Stomach (tissue), 9 donors: ENCODE measurements around the gene USP8. TPM values are rescaled to one million over a fixed set of nuclear protein-coding genes. Genes with fewer than 3 reads are reported as not detected.

ENCODE experiments used
- DNase-seq, 2 donors: peaks; one replicate each; pipeline versions ENCODE4 v3.0.0 to v3.0.0-alpha.2; 2013 to 2019
- H3K27ac ChIP-seq, 5 donors: fragments of 200-600 bp in 4 of 5; sonication (generic) in 4 of 5; one replicate each; pipeline ENCODE4 v1.5.1; 2013 to 2019; ENCODE audit warnings: mild to moderate bottlenecking in 1 of 5, moderate library complexity in 1 of 5
- H3K27me3 ChIP-seq, 3 donors: fragments of 200-600 bp; sonication (generic); one replicate each; pipeline ENCODE4 v1.5.1; 2017 to 2019; ENCODE audit warnings: mixed run types in 1 of 3
- H3K36me3 ChIP-seq, 4 donors: fragments of 200-600 bp; sonication (generic); 1 replicate in 3 of 4; 2 replicates in 1 of 4; pipeline ENCODE4 v1.5.1; 2016 to 2019
- H3K4me1 ChIP-seq, 4 donors: fragments of 200-600 bp; sonication (generic); one replicate each; pipeline ENCODE4 v1.5.1; 2016 to 2019
- H3K4me3 ChIP-seq, 4 donors: fragments of 200-600 bp; sonication (generic) in 3 of 4; one replicate each; pipeline ENCODE4 v1.5.1; 2016 to 2019; ENCODE audit warnings: mild to moderate bottlenecking in 1 of 4
- H3K9me3 ChIP-seq, 4 donors: fragments of 200-600 bp; sonication (generic); one replicate each; pipeline ENCODE4 v1.5.1; 2016 to 2019
- EP300 ChIP-seq: sonication (generic); formaldehyde crosslinking; IDR thresholded peaks from one replicate; pipeline ENCODE4 v1.6.1; 2017; ENCODE audit warnings: antibody characterized with exemption
- POLR2A ChIP-seq, 4 donors: fragments of 450-650 bp; IDR thresholded peaks; one replicate each; pipeline ENCODE4 v1.6.1; 2016; ENCODE audit warnings: antibody characterized with exemption in 4 of 4, control low read depth in 2 of 4, mild to moderate bottlenecking in 1 of 4, moderate library complexity in 1 of 4
- POLR2AphosphoS5 ChIP-seq, 3 donors: sonication (generic); formaldehyde crosslinking; IDR thresholded peaks; one replicate each; pipeline ENCODE4 v1.6.1; 2016; ENCODE audit warnings: antibody characterized with exemption in 3 of 3
- WGBS, 5 donors: extraction: QIAGEN DNeasy Blood & Tissue Kit in 3 of 5; methylation state at CpG; one replicate each; pipeline versions ENCODE4 v1.1.5 to v1.1.7; 2013 to 2018; 5-methylcytosine and 5-hydroxymethylcytosine counted together
- intact Hi-C: fragments of 100-400 bp; cut with DNase I; formaldehyde crosslinking; loops from one replicate; pipeline ENCODE4 v1.15.1; 2023; ENCODE audit warnings: low total_unique reads
- polyA plus RNA-seq, 3 donors: library from polyadenylated mRNA; stranded (reverse); fragments of 200-250 nt; gene quantifications; one replicate each; pipeline ENCODE4 v1.2.3, GENCODE V29; 2013
- total RNA-seq, 5 donors: library from RNA; depleted of rRNA; stranded (reverse); fragments of >200 nt; gene quantifications; one replicate each; pipeline versions ENCODE4 v1.1.0 to v1.2.3, GENCODE V29; 2014 to 2016
- TF ChIP-seq, protein P1 (sequence below), 7 experiments: fragments of 450-650 bp in 4 of 7; fragments of 200-600 bp in 3 of 7; sonication (generic) in 3 of 7; IDR thresholded peaks; one replicate each; pipeline ENCODE4 v1.5.1; 2016 to 2019; ENCODE audit warnings: antibody characterized with exemption in 7 of 7, control low read depth in 2 of 7, mild to moderate bottlenecking in 1 of 7
- donor health status: healthy with polysubstance abuse.
- donor health status: Bipolar disorder and iron deficiency.
- donor health status: healthy.

Gene USP8
- total and polyA plus RNA-seq, 8 donors: 13.7 to 73.9 (median 30.1) TPM

DNA sequence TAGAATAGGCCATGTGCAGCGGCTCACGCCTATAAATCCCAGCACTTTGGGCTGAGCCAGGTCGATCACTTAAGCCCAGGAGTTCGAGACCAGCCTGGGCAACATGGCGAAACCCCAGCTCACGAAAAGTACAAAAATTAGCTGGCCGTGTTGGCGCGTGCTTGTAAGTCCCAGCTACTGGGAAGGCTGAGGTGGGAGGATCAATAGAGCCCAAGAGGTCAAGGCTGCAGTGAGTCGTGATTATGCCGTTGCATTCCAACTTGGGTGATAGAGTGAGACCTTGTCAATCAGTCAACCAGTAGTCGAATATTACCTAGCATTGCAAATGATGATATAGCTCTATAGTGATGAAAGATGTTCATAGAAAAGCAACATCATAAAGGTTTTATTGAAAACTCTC is 51.9 kb downstream of the USP8 start:
- intact Hi-C loops: no loop called here
- 92 to 96% (median 96%) methylated on average over 12 of the region's 12 CpGs for WGBS, 5 donors
- DNase-seq: no peak

DNA sequence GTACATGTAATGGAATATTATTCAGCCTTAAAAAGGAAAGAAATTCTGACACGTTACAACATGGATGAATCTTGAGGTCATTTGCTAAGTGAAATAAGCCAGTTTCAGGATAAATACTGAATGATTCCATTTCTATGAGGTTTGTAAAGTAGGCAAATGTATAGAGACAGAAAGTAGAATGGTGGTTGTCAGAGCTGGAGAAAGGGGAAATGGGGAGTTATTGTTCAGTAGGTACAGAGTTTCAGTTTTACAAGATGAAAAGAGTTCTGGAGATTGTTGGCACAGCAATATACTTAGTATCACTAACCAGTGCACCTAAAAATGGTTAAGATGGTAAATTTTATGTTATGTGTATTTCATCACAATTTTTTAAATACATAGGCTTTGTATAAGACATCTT is 60.6 kb downstream of the USP8 start:
- no peak overlapping the region for H3K4me3 ChIP-seq
- intact Hi-C loops: no loop called here
- DNase-seq: no peak
- no peak overlapping the region for H3K27ac ChIP-seq
- peaks cover 18 to 99% (median 98%) of the 10 kb centered on the region in 4 donors for H3K36me3 ChIP-seq
- H3K4me1 ChIP-seq: no peaks in the 10 kb centered on the region
- H3K9me3 ChIP-seq: no peaks in the 10 kb centered on the region
- H3K27me3 ChIP-seq: no peaks in the 10 kb centered on the region
- 88 to 100% (median 95%) methylated on average over 1 of the region's 1 CpG for WGBS, 5 donors
- TF ChIP-seq EP300 (no peak), POLR2AphosphoS5 (IDR thresholded peaks at IDR 0.05) (no peak), POLR2A (IDR thresholded peaks at IDR 0.05) (no peak)
- TF ChIP-seq, protein P1, sequence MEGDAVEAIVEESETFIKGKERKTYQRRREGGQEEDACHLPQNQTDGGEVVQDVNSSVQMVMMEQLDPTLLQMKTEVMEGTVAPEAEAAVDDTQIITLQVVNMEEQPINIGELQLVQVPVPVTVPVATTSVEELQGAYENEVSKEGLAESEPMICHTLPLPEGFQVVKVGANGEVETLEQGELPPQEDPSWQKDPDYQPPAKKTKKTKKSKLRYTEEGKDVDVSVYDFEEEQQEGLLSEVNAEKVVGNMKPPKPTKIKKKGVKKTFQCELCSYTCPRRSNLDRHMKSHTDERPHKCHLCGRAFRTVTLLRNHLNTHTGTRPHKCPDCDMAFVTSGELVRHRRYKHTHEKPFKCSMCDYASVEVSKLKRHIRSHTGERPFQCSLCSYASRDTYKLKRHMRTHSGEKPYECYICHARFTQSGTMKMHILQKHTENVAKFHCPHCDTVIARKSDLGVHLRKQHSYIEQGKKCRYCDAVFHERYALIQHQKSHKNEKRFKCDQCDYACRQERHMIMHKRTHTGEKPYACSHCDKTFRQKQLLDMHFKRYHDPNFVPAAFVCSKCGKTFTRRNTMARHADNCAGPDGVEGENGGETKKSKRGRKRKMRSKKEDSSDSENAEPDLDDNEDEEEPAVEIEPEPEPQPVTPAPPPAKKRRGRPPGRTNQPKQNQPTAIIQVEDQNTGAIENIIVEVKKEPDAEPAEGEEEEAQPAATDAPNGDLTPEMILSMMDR (IDR thresholded peaks at IDR 0.05): no peak

More for the DNA sequence above, 51.9 kb downstream of the USP8 start:
- no peaks in the 10 kb centered on the region for H3K4me1 ChIP-seq
- H3K27ac ChIP-seq: no peak overlapping the region
- peaks cover 36 to 98% (median 97%) of the 10 kb centered on the region in 4 donors for H3K36me3 ChIP-seq
- H3K27me3 ChIP-seq: no peaks in the 10 kb centered on the region
- TF ChIP-seq EP300 (no peak), POLR2AphosphoS5 (IDR thresholded peaks at IDR 0.05) (no peak), POLR2A (IDR thresholded peaks at IDR 0.05) (no peak)
- TF ChIP-seq, protein P1 (IDR thresholded peaks at IDR 0.05): no peak
- no peak overlapping the region for H3K4me3 ChIP-seq
- H3K9me3 ChIP-seq: no peaks in the 10 kb centered on the region

DNA sequence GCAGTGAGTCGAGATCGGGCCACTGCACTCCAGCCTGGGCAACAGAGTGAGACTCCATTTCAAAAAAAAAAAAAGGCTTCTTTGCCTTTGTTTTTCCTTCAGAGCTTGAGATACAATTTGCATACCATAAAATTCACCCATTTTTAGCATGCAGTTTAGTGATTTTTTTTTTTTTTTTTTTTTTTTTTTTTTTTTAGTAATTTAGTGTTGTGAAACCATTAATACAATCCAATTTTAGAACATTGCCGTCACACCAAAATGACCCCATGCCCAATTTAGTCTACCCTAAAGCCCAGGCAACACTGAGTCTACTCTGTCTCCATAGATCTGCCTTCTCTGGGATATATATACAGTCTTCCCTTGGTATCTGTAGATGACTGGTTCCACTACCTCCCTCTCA is 61.2 kb downstream of the USP8 start:
- Histone ChIP-seq H3K36me3 (peaks cover 20 to 99% (median 98%) of the 10 kb centered on the region in 4 donors), H3K27me3 (no peaks in the 10 kb centered on the region), H3K27ac (no peak overlapping the region), H3K4me1 (no peaks in the 10 kb centered on the region), H3K4me3 (no peak overlapping the region), H3K9me3 (no peaks in the 10 kb centered on the region)
- TF ChIP-seq EP300: no peak
- TF ChIP-seq POLR2AphosphoS5 (IDR thresholded peaks at IDR 0.05): no peak
- TF ChIP-seq, protein P1 (IDR thresholded peaks at IDR 0.05): no peak
- no peak for TF ChIP-seq POLR2A (IDR thresholded peaks at IDR 0.05)
- no peak for DNase-seq
- intact Hi-C loops: no loop called here
- WGBS, 5 donors: 93 to 99% (median 96%) methylated on average over 3 of the region's 3 CpGs

DNA sequence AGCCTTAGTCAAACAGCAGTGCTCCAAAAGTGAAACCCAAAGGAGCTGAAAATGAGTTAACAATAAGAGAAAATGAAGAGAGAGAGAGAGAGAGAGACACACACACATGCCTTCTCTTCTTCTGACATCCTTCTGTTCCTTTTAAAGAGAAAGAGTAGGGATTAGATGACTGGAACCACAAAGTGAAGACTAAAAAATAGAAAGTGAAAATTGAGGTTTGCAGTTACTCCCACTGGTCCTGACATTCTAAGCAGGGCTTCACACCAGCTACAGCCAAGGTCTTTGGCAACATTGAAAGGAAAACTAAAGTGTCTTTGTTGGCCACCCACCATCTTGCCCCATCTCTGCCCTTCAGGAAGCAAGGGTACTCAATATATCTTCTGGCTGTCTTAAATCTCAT is 63.1 kb downstream of the USP8 start:
- Histone ChIP-seq H3K4me1 (no peaks in the 10 kb centered on the region), H3K27me3 (no peaks in the 10 kb centered on the region), H3K4me3 (no peak overlapping the region), H3K36me3 (peaks cover 27 to 99% (median 98%) of the 10 kb centered on the region in 4 donors), H3K9me3 (no peaks in the 10 kb centered on the region), H3K27ac (no peak overlapping the region)
- intact Hi-C loops: no loop called here
- TF ChIP-seq POLR2AphosphoS5 (IDR thresholded peaks at IDR 0.05): no peak
- TF ChIP-seq, protein P1 (IDR thresholded peaks at IDR 0.05): no peak
- no peak for TF ChIP-seq EP300
- no peak for TF ChIP-seq POLR2A (IDR thresholded peaks at IDR 0.05)
- no peak for DNase-seq
